ENCODE measurements around the gene PCDHGA1.

PCDHGA1 gene

DNA sequence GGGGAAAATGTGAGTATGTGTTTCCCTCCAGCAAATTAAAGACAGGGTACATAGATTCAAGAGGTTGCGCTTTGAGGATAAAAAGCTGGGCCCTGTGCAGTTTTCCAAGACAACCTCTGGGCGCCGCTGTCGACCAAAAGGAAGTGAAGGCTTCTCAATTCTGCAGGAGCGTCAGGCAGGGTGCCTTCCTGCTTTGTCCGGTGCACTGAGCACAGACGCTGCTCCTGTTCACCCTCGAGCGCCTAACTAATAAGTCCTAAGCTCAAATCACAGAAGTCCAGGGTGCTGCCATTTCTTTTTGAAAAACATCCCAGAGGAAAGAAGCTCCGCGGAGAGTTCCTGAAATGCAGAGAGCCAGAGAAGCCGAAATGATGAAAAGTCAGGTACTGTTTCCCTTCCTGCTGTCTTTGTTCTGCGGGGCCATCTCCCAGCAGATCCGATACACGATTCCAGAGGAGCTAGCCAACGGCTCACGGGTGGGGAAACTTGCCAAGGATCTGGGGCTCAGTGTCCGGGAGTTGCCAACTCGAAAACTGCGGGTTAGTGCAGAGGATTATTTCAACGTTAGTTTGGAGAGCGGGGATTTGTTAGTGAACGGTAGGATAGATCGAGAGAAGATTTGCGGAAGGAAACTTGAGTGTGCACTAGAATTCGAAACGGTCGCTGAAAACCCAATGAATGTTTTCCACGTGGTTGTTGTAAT is 19.8 kb downstream of the PCDHGA1 start, which contains the start of gene PCDHGB1:
Gene PCDHGB1, plus strand, starts transcription at position 183 of the 703 bp plus-strand sequence. Its CDS starts 162 bp downstream, at position 345.
- H3K9me3 ChIP-seq (ENCODE audit: control insufficient read depth in 2 of 2, low read length in 2 of 2) = peaks cover 26 to 44% of the 10 kb centered on the region in 2 donors
- peak within 1 kb of the TSS; percentile 40 to 65 for H3K4me3 ChIP-seq (ENCODE audit: low read length in 2 of 2)
- no peak within 1 kb of the TSS for H3K9ac ChIP-seq (ENCODE audit: low read length in 2 of 2)
- H3K36me3 ChIP-seq (ENCODE audit: control insufficient read depth in 2 of 2, insufficient read depth in 2 of 2, low read length in 2 of 2) = no peaks in the 10 kb centered on the region
- H3K27ac ChIP-seq (ENCODE audit: low read length) = no peak within 1 kb of the TSS
- H3K27me3 ChIP-seq (ENCODE audit: control insufficient read depth in 1 of 2, insufficient read depth in 2 of 2, low read length in 2 of 2) = peaks cover 0 to 7% of the 10 kb centered on the region in 2 donors
- no peaks in the 10 kb centered on the region for H3K4me1 ChIP-seq (ENCODE audit: control insufficient read depth, insufficient read depth, low read length)

DNA sequence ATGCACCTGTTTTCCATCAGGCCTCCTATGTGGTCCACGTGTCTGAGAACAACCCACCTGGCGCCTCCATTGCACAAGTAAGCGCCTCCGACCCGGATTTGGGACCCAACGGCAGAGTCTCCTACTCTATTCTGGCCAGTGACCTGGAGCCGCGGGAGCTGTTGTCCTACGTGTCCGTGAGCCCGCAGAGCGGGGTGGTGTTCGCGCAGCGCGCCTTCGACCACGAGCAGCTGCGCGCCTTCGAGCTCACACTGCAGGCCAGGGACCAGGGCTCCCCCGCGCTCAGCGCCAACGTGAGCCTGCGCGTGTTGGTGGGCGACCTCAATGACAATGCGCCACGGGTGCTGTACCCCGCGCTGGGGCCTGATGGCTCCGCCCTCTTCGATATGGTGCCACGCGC is 21.3 kb downstream of the PCDHGA1 start:
- no peak overlapping the region for H3K9ac ChIP-seq (ENCODE audit: low read length in 2 of 2)
- H3K4me3 ChIP-seq (ENCODE audit: low read length in 2 of 2) = peak overlapping the region in 1 of 2 donors; percentile 65
- peaks cover 31 to 52% of the 10 kb centered on the region in 2 donors for H3K9me3 ChIP-seq (ENCODE audit: control insufficient read depth in 2 of 2, low read length in 2 of 2)
- no peak overlapping the region for H3K27ac ChIP-seq (ENCODE audit: low read length)
- peaks cover 0 to 2% of the 10 kb centered on the region in 2 donors for H3K36me3 ChIP-seq (ENCODE audit: control insufficient read depth in 2 of 2, insufficient read depth in 2 of 2, low read length in 2 of 2)
- H3K4me1 ChIP-seq (ENCODE audit: control insufficient read depth, insufficient read depth, low read length) = no peaks in the 10 kb centered on the region
- peaks cover 0 to 7% of the 10 kb centered on the region in 2 donors for H3K27me3 ChIP-seq (ENCODE audit: control insufficient read depth in 1 of 2, insufficient read depth in 2 of 2, low read length in 2 of 2)

DNA sequence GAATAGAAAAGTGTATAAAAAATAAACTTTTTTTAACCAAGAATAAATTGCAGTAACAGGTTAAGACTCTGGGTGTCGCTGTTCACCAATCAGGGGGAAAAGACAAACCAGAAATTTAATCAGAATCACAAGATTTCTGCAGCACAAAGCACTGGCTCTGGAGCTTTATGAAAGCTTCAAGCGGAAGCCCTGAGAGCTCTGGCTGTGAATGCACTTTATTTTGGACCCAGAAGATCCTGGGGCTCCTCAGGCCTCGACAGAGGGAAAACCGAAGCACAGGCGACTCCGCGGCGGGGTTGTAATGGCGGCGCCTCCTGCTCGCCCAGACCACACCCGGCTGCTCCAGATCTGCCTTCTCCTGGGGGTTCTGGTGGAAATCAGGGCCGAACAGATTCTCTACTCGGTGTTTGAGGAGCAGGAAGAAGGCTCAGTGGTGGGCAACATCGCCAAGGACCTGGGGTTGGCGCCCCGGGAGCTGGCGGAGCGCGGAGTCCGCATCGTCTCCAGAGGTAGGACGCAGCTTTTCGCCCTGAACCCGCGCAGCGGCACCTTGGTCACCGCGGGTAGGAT is 24.7 kb downstream of the PCDHGA1 start, which contains the start of gene PCDHGA4:
Gene PCDHGA4, plus strand, starts transcription at position 122 of the 570 bp plus-strand sequence. Its CDS starts 87 bp downstream, at position 209.
- Histone ChIP-seq H3K4me1 (ENCODE audit: control insufficient read depth, insufficient read depth, low read length) (no peaks in the 10 kb centered on the region), H3K9ac (ENCODE audit: low read length in 2 of 2) (no peak within 1 kb of the TSS), H3K4me3 (ENCODE audit: low read length in 2 of 2) (peak within 1 kb of the TSS; percentile 42 to 70), H3K36me3 (ENCODE audit: control insufficient read depth in 2 of 2, insufficient read depth in 2 of 2, low read length in 2 of 2) (peaks cover 0 to 2% of the 10 kb centered on the region in 2 donors), H3K27ac (ENCODE audit: low read length) (no peak within 1 kb of the TSS), H3K9me3 (ENCODE audit: control insufficient read depth in 2 of 2, low read length in 2 of 2) (peaks cover 35 to 70% of the 10 kb centered on the region in 2 donors), H3K27me3 (ENCODE audit: control insufficient read depth in 1 of 2, insufficient read depth in 2 of 2, low read length in 2 of 2) (peaks cover 0 to 7% of the 10 kb centered on the region in 2 donors)

DNA sequence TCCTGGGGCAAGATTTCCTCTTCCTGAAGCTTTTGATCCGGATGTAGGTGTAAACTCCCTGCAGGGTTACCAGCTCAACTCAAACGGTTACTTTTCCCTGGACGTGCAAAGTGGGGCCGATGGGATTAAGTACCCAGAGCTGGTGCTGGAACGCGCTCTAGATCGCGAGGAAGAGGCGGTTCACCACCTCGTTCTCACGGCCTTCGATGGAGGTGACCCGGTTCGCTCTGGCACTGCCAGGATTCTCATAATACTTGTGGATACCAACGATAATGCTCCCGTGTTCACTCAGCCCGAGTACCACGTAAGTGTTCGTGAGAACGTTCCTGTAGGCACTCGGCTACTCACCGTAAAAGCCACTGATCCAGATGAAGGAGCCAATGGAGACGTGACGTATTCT is 25.3 kb downstream of the PCDHGA1 start:
- Histone ChIP-seq H3K4me3 (ENCODE audit: low read length in 2 of 2) (peak overlapping the region; percentile 42 to 70), H3K36me3 (ENCODE audit: control insufficient read depth in 2 of 2, insufficient read depth in 2 of 2, low read length in 2 of 2) (peaks cover 0 to 2% of the 10 kb centered on the region in 2 donors), H3K9me3 (ENCODE audit: control insufficient read depth in 2 of 2, low read length in 2 of 2) (peaks cover 35 to 71% of the 10 kb centered on the region in 2 donors), H3K27ac (ENCODE audit: low read length) (no peak overlapping the region), H3K9ac (ENCODE audit: low read length in 2 of 2) (no peak overlapping the region), H3K4me1 (ENCODE audit: control insufficient read depth, insufficient read depth, low read length) (no peaks in the 10 kb centered on the region), H3K27me3 (ENCODE audit: control insufficient read depth in 1 of 2, insufficient read depth in 2 of 2, low read length in 2 of 2) (peaks cover 0 to 7% of the 10 kb centered on the region in 2 donors)

DNA sequence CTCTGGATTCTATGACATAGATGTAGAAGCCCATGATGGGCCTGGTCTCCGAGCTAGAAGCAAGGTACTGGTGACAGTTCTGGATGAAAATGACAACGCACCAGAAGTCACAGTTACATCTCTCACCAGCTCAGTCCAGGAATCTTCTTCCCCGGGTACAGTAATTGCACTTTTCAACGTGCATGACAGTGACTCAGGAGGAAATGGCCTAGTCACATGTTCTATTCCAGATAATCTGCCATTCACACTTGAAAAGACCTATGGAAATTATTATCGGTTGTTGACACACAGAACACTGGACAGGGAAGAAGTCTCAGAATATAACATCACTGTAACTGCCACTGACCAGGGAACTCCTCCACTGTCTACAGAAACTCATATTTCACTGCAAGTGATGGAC is 25.8 kb downstream of the PCDHGA1 start:
- no peak overlapping the region for H3K27ac ChIP-seq (ENCODE audit: low read length)
- H3K4me1 ChIP-seq (ENCODE audit: control insufficient read depth, insufficient read depth, low read length) = no peaks in the 10 kb centered on the region
- H3K9ac ChIP-seq (ENCODE audit: low read length in 2 of 2) = no peak overlapping the region
- H3K4me3 ChIP-seq (ENCODE audit: low read length in 2 of 2) = peak overlapping the region in 1 of 2 donors; percentile 42
- H3K27me3 ChIP-seq (ENCODE audit: control insufficient read depth in 1 of 2, insufficient read depth in 2 of 2, low read length in 2 of 2) = peaks cover 0 to 3% of the 10 kb centered on the region in 2 donors
- peaks cover 36 to 71% of the 10 kb centered on the region in 2 donors for H3K9me3 ChIP-seq (ENCODE audit: control insufficient read depth in 2 of 2, low read length in 2 of 2)
- peaks cover 0 to 2% of the 10 kb centered on the region in 2 donors for H3K36me3 ChIP-seq (ENCODE audit: control insufficient read depth in 2 of 2, insufficient read depth in 2 of 2, low read length in 2 of 2)

DNA sequence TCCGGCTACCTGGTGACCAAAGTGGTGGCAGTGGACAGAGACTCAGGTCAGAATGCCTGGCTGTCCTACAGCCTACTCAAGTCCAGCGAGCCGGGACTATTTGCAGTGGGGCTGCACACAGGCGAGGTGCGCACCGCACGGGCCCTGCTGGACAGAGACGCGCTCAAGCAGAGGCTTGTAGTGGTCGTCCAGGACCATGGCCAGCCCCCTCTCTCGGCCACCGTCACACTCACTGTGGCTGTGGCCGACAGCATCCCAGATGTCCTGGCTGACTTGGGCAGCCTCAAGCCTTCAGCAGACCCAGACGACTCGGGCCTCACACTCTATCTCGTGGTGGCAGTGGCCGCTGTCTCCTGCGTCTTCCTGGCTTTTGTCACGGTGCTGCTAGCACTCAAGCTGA is 26.6 kb downstream of the PCDHGA1 start:
- Histone ChIP-seq H3K27ac (ENCODE audit: low read length) (no peak overlapping the region), H3K9me3 (ENCODE audit: control insufficient read depth in 2 of 2, low read length in 2 of 2) (peaks cover 33 to 70% of the 10 kb centered on the region in 2 donors), H3K9ac (ENCODE audit: low read length in 2 of 2) (no peak overlapping the region), H3K4me1 (ENCODE audit: control insufficient read depth, insufficient read depth, low read length) (no peaks in the 10 kb centered on the region), H3K4me3 (ENCODE audit: low read length in 2 of 2) (peak overlapping the region; percentile 18 to 47), H3K36me3 (ENCODE audit: control insufficient read depth in 2 of 2, insufficient read depth in 2 of 2, low read length in 2 of 2) (peaks cover 0 to 2% of the 10 kb centered on the region in 2 donors), H3K27me3 (ENCODE audit: control insufficient read depth in 1 of 2, insufficient read depth in 2 of 2, low read length in 2 of 2) (peaks cover 0 to 3% of the 10 kb centered on the region in 2 donors)

DNA sequence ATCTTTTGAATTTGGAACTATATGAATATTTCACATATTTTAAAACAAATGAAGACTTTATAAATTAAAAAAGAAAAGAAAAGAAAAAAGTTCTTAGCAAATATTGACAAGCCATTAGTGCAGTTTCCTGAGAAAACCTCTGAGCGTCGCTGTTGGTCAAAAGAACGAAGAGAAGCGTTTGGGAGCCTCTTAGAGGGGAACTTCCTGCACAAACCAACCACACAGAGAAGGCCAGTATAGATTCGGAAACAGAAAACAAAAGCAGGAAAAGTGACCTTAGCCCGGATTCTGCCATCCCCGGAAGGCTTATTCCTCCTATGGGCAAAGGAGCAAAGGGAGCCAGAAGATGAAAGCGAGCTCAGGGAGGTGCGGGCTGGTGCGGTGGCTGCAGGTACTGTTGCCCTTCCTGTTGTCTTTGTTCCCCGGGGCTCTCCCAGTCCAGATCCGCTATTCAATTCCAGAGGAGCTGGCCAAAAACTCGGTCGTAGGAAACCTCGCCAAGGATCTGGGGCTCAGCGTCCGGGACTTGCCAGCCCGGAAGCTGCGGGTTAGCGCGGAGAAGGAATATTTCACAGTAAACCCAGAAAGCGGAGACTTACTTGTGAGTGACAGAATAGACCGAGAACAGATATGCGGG is 29.6 kb downstream of the PCDHGA1 start, which contains the start of gene PCDHGB2:
Gene PCDHGB2, plus strand, starts transcription at position 205 of the 637 bp plus-strand sequence. Its CDS starts 142 bp downstream, at position 347.
- H3K9ac ChIP-seq (ENCODE audit: low read length in 2 of 2) = no peak within 1 kb of the TSS

DNA sequence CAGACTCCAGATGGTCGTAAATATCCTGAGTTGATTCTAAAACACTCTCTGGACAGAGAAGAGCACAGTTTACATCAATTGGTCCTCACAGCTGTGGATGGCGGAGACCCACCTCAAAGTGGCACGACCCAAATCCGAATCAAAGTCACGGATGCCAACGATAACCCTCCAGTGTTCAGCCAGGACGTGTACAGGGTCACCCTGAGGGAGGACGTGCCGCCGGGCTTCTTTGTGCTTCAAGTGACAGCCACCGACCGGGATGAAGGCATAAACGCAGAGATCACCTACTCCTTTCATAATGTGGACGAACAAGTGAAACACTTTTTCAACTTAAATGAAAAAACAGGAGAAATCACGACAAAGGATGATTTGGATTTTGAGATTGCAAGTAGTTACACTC is 30.4 kb downstream of the PCDHGA1 start:
- Histone ChIP-seq H3K4me1 (ENCODE audit: control insufficient read depth, insufficient read depth, low read length) (no peaks in the 10 kb centered on the region), H3K9me3 (ENCODE audit: control insufficient read depth in 2 of 2, low read length in 2 of 2) (peaks cover 41 to 70% of the 10 kb centered on the region in 2 donors), H3K27me3 (ENCODE audit: control insufficient read depth in 1 of 2, insufficient read depth in 2 of 2, low read length in 2 of 2) (no peaks in the 10 kb centered on the region)

More for the DNA sequence above, 29.6 kb downstream of the PCDHGA1 start, which contains the start of gene PCDHGB2:
- Histone ChIP-seq H3K4me1 (ENCODE audit: control insufficient read depth, insufficient read depth, low read length) (no peaks in the 10 kb centered on the region), H3K4me3 (ENCODE audit: low read length in 2 of 2) (peak within 1 kb of the TSS; percentile 49 to 54), H3K27ac (ENCODE audit: low read length) (no peak within 1 kb of the TSS), H3K9me3 (ENCODE audit: control insufficient read depth in 2 of 2, low read length in 2 of 2) (peaks cover 39 to 70% of the 10 kb centered on the region in 2 donors), H3K27me3 (ENCODE audit: control insufficient read depth in 1 of 2, insufficient read depth in 2 of 2, low read length in 2 of 2) (no peaks in the 10 kb centered on the region), H3K36me3 (ENCODE audit: control insufficient read depth in 2 of 2, insufficient read depth in 2 of 2, low read length in 2 of 2) (peaks cover 0 to 2% of the 10 kb centered on the region in 2 donors)

DNA sequence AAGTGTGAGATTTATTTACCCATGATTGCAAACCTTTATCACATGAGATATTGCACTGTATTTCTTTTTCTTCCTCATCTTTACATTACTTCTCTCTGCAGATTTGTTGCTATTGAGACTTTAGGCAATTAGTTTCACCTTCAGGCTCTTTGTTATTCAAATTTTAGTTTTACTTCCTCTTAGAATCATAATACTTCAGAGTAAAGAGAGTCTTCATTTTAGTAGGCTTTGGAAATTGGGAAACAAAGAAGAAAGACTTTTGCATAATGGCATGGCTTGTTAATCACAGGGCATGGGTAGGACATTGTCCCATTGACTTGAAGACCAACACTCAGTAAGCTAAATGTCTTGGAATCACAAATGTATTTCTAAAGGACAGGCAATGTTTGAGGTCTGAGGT is 32.4 kb downstream of the PCDHGA1 start:
- H3K4me3 ChIP-seq (ENCODE audit: low read length in 2 of 2) = no peak overlapping the region
- no peaks in the 10 kb centered on the region for H3K36me3 ChIP-seq (ENCODE audit: control insufficient read depth in 2 of 2, insufficient read depth in 2 of 2, low read length in 2 of 2)
- no peak overlapping the region for H3K9ac ChIP-seq (ENCODE audit: low read length in 2 of 2)
- H3K27me3 ChIP-seq (ENCODE audit: control insufficient read depth in 1 of 2, insufficient read depth in 2 of 2, low read length in 2 of 2) = no peaks in the 10 kb centered on the region
- no peak overlapping the region for H3K27ac ChIP-seq (ENCODE audit: low read length)
- peaks cover 36 to 64% of the 10 kb centered on the region in 2 donors for H3K9me3 ChIP-seq (ENCODE audit: control insufficient read depth in 2 of 2, low read length in 2 of 2)
- H3K4me1 ChIP-seq (ENCODE audit: control insufficient read depth, insufficient read depth, low read length) = no peaks in the 10 kb centered on the region

More for the DNA sequence above, 30.4 kb downstream of the PCDHGA1 start:
- Histone ChIP-seq H3K36me3 (ENCODE audit: control insufficient read depth in 2 of 2, insufficient read depth in 2 of 2, low read length in 2 of 2) (peaks cover 0 to 2% of the 10 kb centered on the region in 2 donors), H3K4me3 (ENCODE audit: low read length in 2 of 2) (peak overlapping the region; percentile 49 to 54), H3K27ac (ENCODE audit: low read length) (no peak overlapping the region), H3K9ac (ENCODE audit: low read length in 2 of 2) (no peak overlapping the region)

DNA sequence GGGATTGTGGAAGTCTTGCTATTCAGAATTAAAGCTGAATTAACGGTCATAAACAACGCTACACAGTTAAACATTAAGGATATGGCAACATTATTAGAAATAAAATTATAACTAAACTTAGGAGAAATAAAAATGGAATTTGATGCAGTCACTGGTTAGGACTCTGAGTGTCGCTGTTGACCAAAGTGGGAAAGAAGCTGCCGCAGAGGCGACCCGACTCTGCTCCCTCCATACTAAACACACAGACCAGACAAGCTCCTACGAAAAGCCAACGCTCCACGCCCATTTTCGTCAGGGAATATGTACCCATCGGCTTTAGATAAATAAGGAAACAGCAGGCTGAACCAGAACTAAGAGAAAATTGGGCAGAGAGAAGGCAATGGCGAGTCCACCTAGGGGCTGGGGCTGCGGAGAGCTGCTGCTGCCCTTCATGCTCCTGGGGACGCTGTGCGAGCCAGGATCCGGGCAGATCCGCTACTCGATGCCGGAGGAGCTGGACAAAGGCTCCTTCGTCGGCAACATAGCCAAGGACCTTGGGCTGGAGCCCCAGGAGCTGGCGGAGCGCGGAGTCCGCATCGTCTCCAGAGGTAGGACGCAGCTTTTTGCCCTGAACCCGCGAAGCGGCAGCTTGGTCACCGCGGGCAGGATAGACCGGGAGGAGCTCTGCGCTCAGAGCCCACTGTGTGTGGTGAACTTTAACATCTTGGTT is 33.8 kb downstream of the PCDHGA1 start, which contains the start of gene PCDHGA5:
Gene PCDHGA5, plus strand, starts transcription at position 211 of the 709 bp plus-strand sequence. Its CDS starts 169 bp downstream, at position 380.
- no peak within 1 kb of the TSS for H3K27ac ChIP-seq (ENCODE audit: low read length)
- H3K4me3 ChIP-seq (ENCODE audit: low read length in 2 of 2) = peak within 1 kb of the TSS; percentile 52 to 56
- no peaks in the 10 kb centered on the region for H3K36me3 ChIP-seq (ENCODE audit: control insufficient read depth in 2 of 2, insufficient read depth in 2 of 2, low read length in 2 of 2)
- no peaks in the 10 kb centered on the region for H3K27me3 ChIP-seq (ENCODE audit: control insufficient read depth in 1 of 2, insufficient read depth in 2 of 2, low read length in 2 of 2)
- H3K9ac ChIP-seq (ENCODE audit: low read length in 2 of 2) = no peak within 1 kb of the TSS
- H3K9me3 ChIP-seq (ENCODE audit: control insufficient read depth in 2 of 2, low read length in 2 of 2) = peaks cover 36 to 64% of the 10 kb centered on the region in 2 donors
- no peaks in the 10 kb centered on the region for H3K4me1 ChIP-seq (ENCODE audit: control insufficient read depth, insufficient read depth, low read length)
